Right lobe of liver (tissue), 6 donors: Measurements from ENCODE around the gene PLIN4. TPM values are rescaled to one million over a fixed set of nuclear protein-coding genes. Genes with fewer than 3 reads are reported as not detected.

Source experiments
- ATAC-seq, 4 donors: fragments of 200-7000 bp; cut with Tn5 transposase; one replicate each; pipeline ENCODE4 v1.9.1; 2020; ENCODE audit warnings: mild to moderate bottlenecking in 4 of 4, moderate library complexity in 4 of 4
- DNase-seq, 3 donors: peaks; one replicate each; pipeline ENCODE4 v3.0.0-alpha.2; 2020
- H3K27ac ChIP-seq, 3 donors: fragments of 200-600 bp; one replicate each; pipeline ENCODE4 v1.8.0; 2022
- H3K27me3 ChIP-seq, 2 donors: fragments of 200-600 bp; one replicate each; pipeline ENCODE4 v1.8.0; 2022
- H3K36me3 ChIP-seq, 4 donors: fragments of 200-600 bp; sonication (generic) in 1 of 4; one replicate each; pipeline versions ENCODE4 v1.5.1 to v1.8.0; 2017 to 2022; ENCODE audit warnings: control low read depth in 1 of 4
- H3K4me1 ChIP-seq, 4 donors: fragments of 200-600 bp; sonication (generic) in 1 of 4; one replicate each; pipeline versions ENCODE4 v1.5.1 to v1.8.0; 2017 to 2022; ENCODE audit warnings: control low read depth in 1 of 4
- H3K4me3 ChIP-seq, 3 donors: fragments of 200-600 bp; one replicate each; pipeline ENCODE4 v1.8.0; 2022
- H3K9me3 ChIP-seq, 4 donors: fragments of 200-600 bp; sonication (generic) in 1 of 4; one replicate each; pipeline versions ENCODE4 v1.5.1 to v1.8.0; 2017 to 2022; ENCODE audit warnings: control low read depth in 1 of 4
- POLR2A ChIP-seq: fragments of 450-650 bp; IDR thresholded peaks from one replicate; pipeline ENCODE4 v1.6.1; 2017; ENCODE audit warnings: antibody characterized with exemption, mild to moderate bottlenecking
- WGBS: methylation state at CpG from one replicate; pipeline ENCODE4 v1.1.6; 2018; ENCODE audit warnings: low coverage, low lambda C conversion rate; ENCODE audit not compliant: insufficient coverage; ENCODE audit errors: missing lambda C conversion rate; 5-methylcytosine and 5-hydroxymethylcytosine counted together
- intact Hi-C, 2 donors: fragments of 100-400 bp; cut with DNase I; formaldehyde crosslinking; loops; one replicate each; pipeline versions ENCODE4 v1.11.2 to v1.14.1; 2022
- total RNA-seq, 6 experiments: library from RNA; depleted of rRNA in 2 of 6; stranded (reverse); fragments of >200 nt in 2 of 6; fragmentation: NEBNext Ultra II Directional in 3 of 6; extraction: Animal tissue kit (Norgen Biotek cat#: 25700) in 3 of 6; gene quantifications; one replicate each; pipeline versions ENCODE4 v1.1.0 to v1.2.4, GENCODE V29; 2016 to 2023
- TF ChIP-seq, protein P1 (sequence below), 4 donors: fragments of 200-600 bp in 3 of 4; fragments of 450-650 bp in 1 of 4; IDR thresholded peaks; one replicate each; pipeline versions ENCODE4 v1.5.1 to v1.8.0; 2016 to 2022; ENCODE audit warnings: antibody characterized with exemption in 4 of 4, mild to moderate bottlenecking in 2 of 4
- donor health status: DM: no; HTN: yes; CAD: no.
- donor health status: DM: no; HTN: no; CAD: no.
- donor health status: DM: no; HTN: no; CAD: no.
- donor health status: DM: no; HTN: yes; CAD: no.
- donor health status: DM: no; HTN: yes; CAD: no.

PLIN4 gene
- total RNA-seq, 6 experiments from 2014 or later: 28.4 to 51.2 (median 39.3) TPM

DNA sequence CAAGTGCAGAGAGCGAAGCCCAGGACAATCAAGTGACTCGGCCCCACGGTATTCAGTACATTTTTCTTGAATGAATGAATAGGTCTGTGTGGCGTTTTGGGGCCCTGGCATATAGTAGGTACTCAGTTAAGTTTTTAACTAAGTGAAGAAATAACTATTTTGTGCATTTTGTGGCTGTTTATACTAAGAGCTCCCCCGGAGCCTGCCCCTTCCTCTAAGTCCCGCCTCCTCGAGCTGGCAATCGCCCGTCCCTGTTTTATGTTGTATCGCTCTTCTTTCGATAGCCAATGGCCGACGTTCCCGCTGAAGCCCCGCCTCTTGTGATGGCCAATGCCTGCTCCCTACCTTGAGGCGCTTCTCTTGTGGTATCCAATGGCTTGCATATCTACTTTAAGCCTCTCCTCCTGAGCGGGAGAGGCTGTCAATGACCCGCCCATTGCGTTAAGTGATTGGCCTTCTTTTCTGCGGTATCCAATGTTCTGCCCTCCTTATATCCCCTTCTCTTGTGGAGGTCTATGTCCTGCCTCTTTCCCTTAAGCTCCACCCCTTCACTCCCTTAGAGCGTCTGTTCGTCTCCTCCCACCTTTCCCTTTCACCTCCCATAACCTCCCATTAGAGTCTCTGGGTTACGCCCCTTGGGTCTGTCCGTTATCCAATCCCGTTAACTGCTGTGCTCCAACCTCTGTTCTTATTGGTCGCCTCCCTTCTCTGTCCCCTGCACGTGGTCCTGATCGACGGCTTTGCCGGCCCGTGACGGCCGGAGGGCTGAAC is 46.7 kb downstream of the PLIN4 start:
- H3K4me1 ChIP-seq: peaks cover 0 to 4% (median 2%) of the 10 kb centered on the region in 4 donors
- H3K27me3 ChIP-seq: no peaks in the 10 kb centered on the region
- intact Hi-C loops: no loop called here
- peak overlapping the region; percentile 64 to 79 (median 66) for H3K27ac ChIP-seq
- H3K36me3 ChIP-seq: peaks cover 0 to 12% (median 1%) of the 10 kb centered on the region in 4 donors
- DNase-seq (peak; percentile 98), ATAC-seq (peak; percentile 92 to 96 (median 92))
- no peaks in the 10 kb centered on the region for H3K9me3 ChIP-seq
- peak; percentile 65 for TF ChIP-seq POLR2A
- TF ChIP-seq, protein P1, sequence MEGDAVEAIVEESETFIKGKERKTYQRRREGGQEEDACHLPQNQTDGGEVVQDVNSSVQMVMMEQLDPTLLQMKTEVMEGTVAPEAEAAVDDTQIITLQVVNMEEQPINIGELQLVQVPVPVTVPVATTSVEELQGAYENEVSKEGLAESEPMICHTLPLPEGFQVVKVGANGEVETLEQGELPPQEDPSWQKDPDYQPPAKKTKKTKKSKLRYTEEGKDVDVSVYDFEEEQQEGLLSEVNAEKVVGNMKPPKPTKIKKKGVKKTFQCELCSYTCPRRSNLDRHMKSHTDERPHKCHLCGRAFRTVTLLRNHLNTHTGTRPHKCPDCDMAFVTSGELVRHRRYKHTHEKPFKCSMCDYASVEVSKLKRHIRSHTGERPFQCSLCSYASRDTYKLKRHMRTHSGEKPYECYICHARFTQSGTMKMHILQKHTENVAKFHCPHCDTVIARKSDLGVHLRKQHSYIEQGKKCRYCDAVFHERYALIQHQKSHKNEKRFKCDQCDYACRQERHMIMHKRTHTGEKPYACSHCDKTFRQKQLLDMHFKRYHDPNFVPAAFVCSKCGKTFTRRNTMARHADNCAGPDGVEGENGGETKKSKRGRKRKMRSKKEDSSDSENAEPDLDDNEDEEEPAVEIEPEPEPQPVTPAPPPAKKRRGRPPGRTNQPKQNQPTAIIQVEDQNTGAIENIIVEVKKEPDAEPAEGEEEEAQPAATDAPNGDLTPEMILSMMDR (IDR thresholded peaks at IDR 0.05): no peak
- WGBS: under 1% methylated on average over 31 of the region's 33 CpGs
- H3K4me3 ChIP-seq: peak overlapping the region; percentile 75 to 90 (median 80)

GRCh38 chr19:4467835-4468234 is 50.5 kb downstream of the PLIN4 start:
- Histone ChIP-seq H3K27me3 (no peaks in the 10 kb centered on the region), H3K36me3 (no peaks in the 10 kb centered on the region), H3K4me3 (no peak overlapping the region), H3K9me3 (no peaks in the 10 kb centered on the region), H3K27ac (no peak overlapping the region), H3K4me1 (peaks cover 0 to 4% (median 0%) of the 10 kb centered on the region in 4 donors)
- DNase-seq: no peak
- TF ChIP-seq, protein P1 (IDR thresholded peaks at IDR 0.05): no peak
- TF ChIP-seq POLR2A: no peak
- intact Hi-C loops: no loop called here
- WGBS: 93% methylated on average over 1 of the region's 3 CpGs
- ATAC-seq: no peak

- intact Hi-C loops: no loop called here
- H3K9me3 ChIP-seq: no peaks in the 10 kb centered on the region
- DNase-seq (no peak), ATAC-seq (no peak)
- TF ChIP-seq, protein P1 (IDR thresholded peaks at IDR 0.05): no peak
- TF ChIP-seq POLR2A: no peak
- H3K27me3 ChIP-seq: no peaks in the 10 kb centered on the region
- H3K4me3 ChIP-seq: no peak overlapping the region
- WGBS: 68% methylated on average over 3 of the region's 8 CpGs
- no peak overlapping the region for H3K27ac ChIP-seq
- no peaks in the 10 kb centered on the region for H3K4me1 ChIP-seq
- H3K36me3 ChIP-seq: no peaks in the 10 kb centered on the region
These were observed 53.3 kb downstream of the PLIN4 start for GRCh38 chr19:4464815-4465581.

GRCh38 chr19:4457654-4458395 is 60.5 kb downstream of the PLIN4 start, which contains the start of gene UBXN6:
Gene UBXN6, minus strand, starts transcription at chr19:4457794. Its CDS starts 97 bp downstream, at chr19:4457697.
- H3K4me3 ChIP-seq: peak within 1 kb of the TSS; percentile 62 to 66 (median 65)
- 11% methylated on average over 36 of the region's 52 CpGs for WGBS
- peaks cover 0 to 5% (median 0%) of the 10 kb centered on the region in 4 donors for H3K4me1 ChIP-seq
- no peaks in the 10 kb centered on the region for H3K27me3 ChIP-seq
- DNase-seq (peak; percentile 98 to 99 (median 99)), ATAC-seq (peak; percentile 94 to 97 (median 94))
- peak within 1 kb of the TSS; percentile 57 to 73 (median 66) for H3K27ac ChIP-seq
- intact Hi-C loops: loop anchor here in 1 of 2 donors (10.0 kb wide), 1 partner anchor 53 kb away; the partner anchor contains the start of genes CHAF1A and SH3GL1
- H3K9me3 ChIP-seq: no peaks in the 10 kb centered on the region
- H3K36me3 ChIP-seq: peaks cover 0 to 13% (median 3%) of the 10 kb centered on the region in 4 donors
- TF ChIP-seq POLR2A: no peak
- TF ChIP-seq, protein P1 (IDR thresholded peaks at IDR 0.05): no peak
